HG02588 (cell line): ENCODE results near the gene CNTNAP2.

ENCODE experiments used
- ATAC-seq: cut with Tn5 transposase; IDR thresholded peaks from one replicate; pipeline ENCODE4 v1.9.1; 2021; ENCODE audit warnings: mild to moderate bottlenecking, moderate library complexity; ENCODE audit not compliant: unreplicated experiment

The CNTNAP2 gene

DNA sequence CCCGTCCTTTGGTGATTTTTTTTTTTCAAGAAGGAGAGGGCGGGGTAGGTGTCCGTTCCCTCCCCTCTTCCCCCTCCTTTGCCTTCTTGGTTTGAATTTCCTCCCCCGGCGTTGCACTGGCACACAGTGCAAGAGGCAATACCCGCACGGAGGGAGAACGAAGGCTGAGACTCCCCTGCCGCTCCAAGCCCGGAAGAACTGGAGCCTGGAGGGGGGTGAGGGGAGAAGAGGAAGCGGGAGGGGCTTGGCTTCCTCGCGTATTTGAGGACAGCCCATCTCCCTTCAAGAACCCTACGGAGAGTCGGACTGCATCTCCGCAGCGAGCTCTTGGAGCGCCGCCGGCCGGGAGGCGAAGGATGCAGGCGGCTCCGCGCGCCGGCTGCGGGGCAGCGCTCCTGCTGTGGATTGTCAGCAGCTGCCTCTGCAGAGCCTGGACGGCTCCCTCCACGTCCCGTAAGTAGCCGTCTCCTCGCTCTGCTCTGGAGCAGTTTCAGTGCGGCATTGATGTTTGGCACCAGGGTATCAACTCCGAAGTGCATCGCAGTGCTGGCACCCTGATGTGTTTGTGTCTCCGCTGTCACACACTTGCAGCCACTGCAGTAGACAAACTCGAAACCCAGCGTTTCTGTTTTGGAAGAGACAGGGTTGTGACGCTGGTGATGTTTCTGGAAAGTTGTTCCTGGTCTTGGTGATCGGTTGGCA, at the start of gene CNTNAP2:
Gene CNTNAP2 (plus strand): TSS at position 281 of the 702 bp plus-strand sequence. CDS start 76 bp downstream, at position 357.
- ATAC-seq: no peak

GRCh38 chr7:146067880-146068279, 48.7 kb upstream of the CNTNAP2 start:
- ATAC-seq: no peak

GRCh38 chr7:146074195-146074765, 42.3 kb upstream of the CNTNAP2 start:
- ATAC-seq: no peak

DNA sequence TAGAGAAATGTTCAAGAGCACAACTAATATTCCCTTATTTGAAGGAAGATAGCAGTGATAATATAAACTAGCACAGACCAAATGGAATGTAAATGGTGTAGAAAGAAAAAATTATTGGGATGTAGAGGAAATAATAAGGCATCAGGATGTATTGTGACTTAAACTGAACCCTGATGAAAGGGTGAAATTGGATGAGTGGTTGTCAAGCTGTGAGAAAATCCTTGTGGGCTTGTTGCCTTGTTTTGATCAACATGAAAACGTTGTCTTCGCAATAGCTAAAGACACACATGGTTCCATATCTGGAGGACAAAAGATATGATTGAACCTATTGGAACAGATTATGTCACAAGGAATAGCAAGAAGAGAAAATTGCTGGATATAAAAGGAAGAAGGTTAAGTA, 40.3 kb upstream of the CNTNAP2 start:
- no peak for ATAC-seq

GRCh38 chr7:146084086-146084485, 32.5 kb upstream of the CNTNAP2 start:
- no peak for ATAC-seq

- peak; percentile 76 for ATAC-seq
These were observed 26.5 kb upstream of the CNTNAP2 start for GRCh38 chr7:146090023-146090645.

GRCh38 chr7:146094356-146094755, 22.2 kb upstream of the CNTNAP2 start:
- no peak for ATAC-seq

GRCh38 chr7:146096994-146097393, 19.6 kb upstream of the CNTNAP2 start:
- no peak for ATAC-seq

DNA sequence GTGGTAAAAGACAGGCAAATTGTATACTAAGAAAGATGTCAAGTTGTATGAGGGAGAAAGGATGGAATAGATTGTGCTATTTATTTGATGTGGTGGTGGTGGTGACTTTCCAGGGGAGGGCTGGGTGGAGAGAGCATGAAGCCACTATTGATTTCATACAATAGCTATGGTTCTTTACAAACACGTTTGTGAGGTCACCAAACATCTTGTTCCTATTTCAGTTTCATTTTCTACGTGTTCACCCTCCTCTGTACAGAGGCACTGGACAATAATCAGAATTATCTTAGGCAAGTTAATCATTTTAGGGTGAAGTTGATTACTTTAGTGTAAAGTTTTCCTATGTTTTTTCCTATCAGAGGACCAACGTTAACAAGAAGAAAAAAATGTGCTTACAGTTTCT, 10.3 kb upstream of the CNTNAP2 start:
- ATAC-seq: no peak

- no peak for ATAC-seq
These were observed 3.8 kb upstream of the CNTNAP2 start for GRCh38 chr7:146112755-146113154.

GRCh38 chr7:146115548-146115850, 1.1 kb upstream of the CNTNAP2 start:
- ATAC-seq: no peak

GRCh38 chr7:146115851-146116520, 615 bp upstream of the CNTNAP2 start:
- ATAC-seq: no peak

GRCh38 chr7:146117576-146117975, 975 bp downstream of the CNTNAP2 start:
- no peak for ATAC-seq

DNA sequence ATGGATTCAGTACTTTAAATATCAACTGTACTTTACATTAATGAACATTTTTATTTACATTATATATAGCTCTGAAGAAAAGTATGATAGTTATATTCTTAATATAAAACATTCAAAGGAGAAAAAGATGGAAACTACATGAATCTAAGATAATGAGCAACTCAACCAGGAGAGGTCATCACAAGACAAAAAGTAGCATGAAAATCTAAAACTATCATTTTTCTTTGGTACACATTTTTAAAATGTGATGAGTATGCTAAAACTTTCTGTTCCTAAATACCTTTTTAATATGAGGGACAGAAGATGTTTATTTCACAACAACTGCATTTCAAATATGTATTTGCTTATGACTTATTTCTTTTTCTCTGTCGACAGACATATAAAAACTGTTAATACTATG, 2.4 kb downstream of the CNTNAP2 start:
- ATAC-seq: no peak

DNA sequence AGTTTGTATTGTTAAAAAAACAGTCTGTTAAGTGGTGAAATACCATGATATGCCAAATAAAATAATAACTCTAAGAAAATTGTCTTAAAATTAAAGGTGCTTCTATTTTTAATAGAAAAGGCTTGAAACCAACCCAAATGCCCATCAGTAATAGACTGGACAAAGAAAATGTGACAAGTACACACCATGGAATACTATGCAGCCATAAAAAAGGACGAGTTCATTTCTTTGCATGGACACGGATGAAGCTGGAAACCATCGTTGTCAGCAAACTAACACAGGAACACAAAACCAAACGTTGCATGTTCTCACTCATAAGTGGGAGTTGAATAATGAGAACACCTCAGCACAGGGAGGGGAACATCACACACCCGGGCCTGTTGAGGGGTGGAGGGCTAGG, 7.1 kb downstream of the CNTNAP2 start:
- ATAC-seq: no peak

DNA sequence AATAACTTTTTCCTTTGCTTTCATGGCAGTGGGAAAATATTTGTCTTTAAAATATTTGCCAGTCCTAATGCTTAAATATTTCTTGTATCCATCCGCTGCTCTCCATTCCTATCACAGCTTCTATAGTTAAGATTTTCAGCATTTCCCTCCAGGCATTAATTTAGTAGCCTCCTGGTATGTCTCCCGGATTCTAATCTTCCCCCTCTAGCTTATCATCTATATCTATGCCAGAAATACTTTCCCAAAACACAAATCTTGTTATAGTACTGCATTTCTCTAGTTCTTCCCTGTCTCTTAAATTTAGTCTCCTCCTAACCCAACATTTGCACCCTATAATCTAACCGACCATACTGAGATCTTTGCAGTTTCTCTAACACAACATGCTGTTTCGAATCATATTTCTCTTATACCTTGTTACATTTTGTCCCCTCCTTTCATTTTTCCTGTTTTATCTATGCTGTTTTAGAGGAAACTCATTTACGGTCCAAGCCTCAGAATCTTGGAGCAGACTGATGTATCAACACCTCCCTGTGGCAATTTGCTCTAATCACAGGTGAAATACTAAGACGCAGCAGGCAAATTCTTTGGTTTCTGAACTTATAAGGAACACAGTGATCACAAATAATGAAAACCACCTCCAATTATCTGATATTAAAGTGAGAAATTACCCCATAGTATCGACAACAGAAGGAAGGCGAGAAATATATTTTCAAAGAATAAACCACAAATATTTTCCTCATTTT, 10.3 kb downstream of the CNTNAP2 start:
- ATAC-seq: no peak

DNA sequence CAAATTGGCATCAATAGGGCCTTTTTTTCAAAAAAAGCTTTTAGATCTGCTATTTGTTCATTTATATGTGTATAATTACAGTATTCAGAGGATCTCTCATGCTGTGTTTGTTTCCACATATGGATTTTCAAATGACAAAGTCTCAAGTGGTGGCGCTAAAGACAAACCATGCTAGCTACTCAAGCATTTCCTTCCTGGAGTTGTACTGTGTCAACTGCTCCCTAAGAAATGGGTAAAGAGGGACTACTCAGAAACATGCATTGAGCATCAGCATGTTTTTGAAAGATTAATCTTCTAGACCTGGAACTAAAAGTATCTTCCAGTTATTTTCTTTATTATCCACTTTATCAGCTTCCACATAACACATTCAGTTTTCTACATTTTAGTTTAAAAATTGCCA, 12.7 kb downstream of the CNTNAP2 start:
- ATAC-seq: no peak

GRCh38 chr7:146129997-146130396, 13.4 kb downstream of the CNTNAP2 start:
- no peak for ATAC-seq

DNA sequence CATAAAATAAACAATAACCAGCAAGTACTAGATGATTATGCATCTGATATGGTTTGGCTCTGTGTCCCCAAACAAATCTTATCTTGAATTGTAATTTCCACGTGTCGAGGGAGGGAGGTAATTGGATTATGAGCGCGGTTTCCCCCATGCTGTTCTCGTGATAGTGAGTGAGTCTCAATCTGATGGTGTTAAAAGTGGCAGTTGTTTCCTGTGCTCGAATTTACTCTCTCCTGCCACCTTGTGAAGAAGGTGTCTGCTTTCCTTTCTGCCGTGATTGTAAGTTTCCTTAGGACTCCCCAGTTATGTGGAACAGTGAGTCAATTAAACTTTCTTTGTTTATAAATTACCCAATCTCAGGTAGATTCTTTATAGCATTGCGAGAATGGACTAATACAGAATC, 15.1 kb downstream of the CNTNAP2 start:
- no peak for ATAC-seq

- ATAC-seq: no peak
These were observed 19.8 kb downstream of the CNTNAP2 start for GRCh38 chr7:146136357-146136875.

- ATAC-seq: no peak
These were observed 22.3 kb downstream of the CNTNAP2 start for GRCh38 chr7:146138926-146139325.
